Activated naive CD8-positive, alpha-beta T cell treated with anti-CD3 and anti-CD28 coated beads for 36 hours (primary cell): ENCODE measurements around the gene LGALS7. TPM values are rescaled to one million over a fixed set of nuclear protein-coding genes. Genes with fewer than 3 reads are reported as not detected.
"Not testable (repeated sequence)": the region's sequence is repeated elsewhere in the genome, so short reads cannot be mapped to it uniquely, and the experiment has no call there.

Source experiments
- DNase-seq: peaks from one replicate; pipeline ENCODE4 v3.0.0; 2021
- H3K27ac Mint-ChIP-seq: one replicate; pipeline ENCODE4 v1.8.0; 2022; ENCODE audit warnings: mild to moderate bottlenecking, moderate library complexity, mixed read lengths
- H3K27me3 Mint-ChIP-seq: one replicate; pipeline ENCODE4 v1.8.0; 2022; ENCODE audit warnings: mild to moderate bottlenecking, mixed read lengths
- H3K36me3 Mint-ChIP-seq: one replicate; pipeline ENCODE4 v1.8.0; 2021; ENCODE audit warnings: mild to moderate bottlenecking, mixed read lengths
- H3K4me1 Mint-ChIP-seq: one replicate; pipeline ENCODE4 v1.8.0; 2021; ENCODE audit warnings: mixed read lengths
- H3K4me3 Mint-ChIP-seq: one replicate; pipeline ENCODE4 v1.8.0; 2022; ENCODE audit warnings: mild to moderate bottlenecking, moderate library complexity, mixed read lengths
- H3K9me3 Mint-ChIP-seq: one replicate; pipeline ENCODE4 v1.8.0; 2022; ENCODE audit warnings: mixed read lengths
- total RNA-seq, 2 experiments: library from RNA; stranded (reverse); gene quantifications; one replicate each; pipeline ENCODE4 v1.2.3, GENCODE V29; 2021

LGALS7 gene
- total RNA-seq, 2 experiments from 2014 or later: not detected

DNA sequence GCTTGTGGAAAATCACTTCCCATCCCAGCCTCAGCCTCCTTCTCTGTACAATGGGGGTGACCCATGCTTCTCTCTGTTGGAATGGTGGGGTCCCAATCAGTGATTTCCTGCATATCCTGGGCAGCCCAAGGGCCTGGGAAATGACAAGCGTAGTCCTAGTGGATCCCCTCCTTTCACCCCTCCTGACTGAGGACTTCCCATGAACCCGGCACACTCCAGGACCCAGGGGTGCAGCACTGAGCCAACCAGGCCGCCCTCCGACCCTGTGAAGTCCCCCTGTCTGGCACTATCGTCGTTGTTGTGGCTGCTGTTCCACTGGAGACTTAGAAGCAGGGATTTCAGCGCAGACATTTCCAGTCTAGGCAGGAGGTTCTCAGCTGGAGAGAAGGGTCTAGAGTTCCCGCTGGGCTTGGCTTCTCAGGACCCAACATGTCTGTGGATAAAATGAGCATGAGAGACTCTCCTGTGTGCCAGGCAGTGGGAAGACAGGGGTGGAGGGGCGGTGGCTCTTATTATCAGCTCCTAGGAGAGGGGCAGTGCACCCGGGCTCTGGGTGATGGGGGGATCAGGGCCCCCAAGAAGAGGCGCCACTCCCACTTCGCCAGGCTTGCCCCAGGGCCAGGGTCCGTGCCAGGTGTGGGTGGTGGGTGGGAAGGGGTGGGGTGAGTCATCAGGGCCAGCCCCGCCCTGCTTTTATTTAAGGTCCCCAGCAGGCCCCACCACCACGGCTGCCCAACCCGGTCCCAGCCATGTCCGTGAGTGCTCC, 15.3 kb upstream of the LGALS7 start, which contains the start of gene LGALS7B:
Gene LGALS7B (plus strand): TSS at position 723 of the 766 bp plus-strand sequence. CDS start 27 bp downstream, at position 750.
- H3K36me3 Mint-ChIP-seq: no peaks in the 10 kb centered on the region
- H3K4me1 Mint-ChIP-seq: peaks cover 3% of the 10 kb centered on the region
- no peaks in the 10 kb centered on the region for H3K27me3 Mint-ChIP-seq
- no peak within 1 kb of the TSS for H3K27ac Mint-ChIP-seq
- no peak for DNase-seq
- H3K4me3 Mint-ChIP-seq: no peak within 1 kb of the TSS
- no peaks in the 10 kb centered on the region for H3K9me3 Mint-ChIP-seq

- H3K4me1 Mint-ChIP-seq: no peaks in the 10 kb centered on the region
- H3K27me3 Mint-ChIP-seq: no peaks in the 10 kb centered on the region
- H3K4me3 Mint-ChIP-seq: no peak overlapping the region
- no peaks in the 10 kb centered on the region for H3K9me3 Mint-ChIP-seq
- no peak overlapping the region for H3K27ac Mint-ChIP-seq
- H3K36me3 Mint-ChIP-seq: no peaks in the 10 kb centered on the region
- DNase-seq: no peak
Observed at GRCh38 chr19:38786572-38787265, 13.4 kb upstream of the LGALS7 start.

DNA sequence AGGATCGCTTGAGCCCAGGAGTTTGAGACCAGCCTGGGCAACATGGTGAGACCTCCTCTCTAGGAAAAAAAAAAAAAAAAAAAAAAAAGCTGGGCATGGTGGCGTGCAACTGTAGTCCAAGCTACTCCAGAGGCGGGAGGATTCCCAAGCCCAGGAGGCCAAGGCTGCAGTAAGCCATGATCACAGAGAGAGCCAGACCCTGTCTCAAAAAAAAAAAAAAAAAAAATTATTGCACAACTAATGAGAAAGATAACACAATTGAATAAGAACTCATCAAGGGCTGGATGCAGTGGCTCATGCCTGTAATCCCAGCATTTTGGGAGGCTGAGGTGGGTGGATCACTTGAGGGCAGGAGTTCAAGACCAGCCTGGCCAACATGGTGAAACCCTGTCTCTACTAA, 12.7 kb upstream of the LGALS7 start:
- not testable (repeated sequence) for H3K4me3 Mint-ChIP-seq, DNase-seq, H3K4me1 Mint-ChIP-seq, H3K27ac Mint-ChIP-seq, H3K9me3 Mint-ChIP-seq, H3K27me3 Mint-ChIP-seq, H3K36me3 Mint-ChIP-seq

- Mint-ChIP-seq H3K9me3 (no peaks in the 10 kb centered on the region), H3K36me3 (no peaks in the 10 kb centered on the region), H3K4me3 (no peak overlapping the region), H3K27me3 (no peaks in the 10 kb centered on the region), H3K27ac (no peak overlapping the region), H3K4me1 (no peaks in the 10 kb centered on the region)
- no peak for DNase-seq
Observed at GRCh38 chr19:38785187-38785699, 11.9 kb upstream of the LGALS7 start.

DNA sequence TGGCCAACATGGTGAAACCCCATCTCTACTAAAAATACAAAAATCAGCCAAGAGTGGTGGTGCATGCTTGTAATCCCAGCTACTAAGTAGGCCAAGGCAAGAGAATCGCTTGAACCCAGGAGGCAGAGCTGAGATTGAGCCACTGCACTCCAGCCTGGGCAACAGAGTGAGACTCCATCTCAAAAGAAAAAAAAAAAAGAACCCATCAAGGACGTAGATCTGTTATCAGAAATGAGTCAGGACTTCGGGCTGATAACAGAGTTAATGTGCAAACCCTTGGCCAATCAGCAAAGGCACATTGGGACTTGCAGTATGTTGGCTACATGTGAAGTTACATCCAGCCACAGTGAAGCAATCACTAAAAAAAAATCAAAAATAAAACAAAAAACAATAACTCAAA, 10.9 kb upstream of the LGALS7 start:
- H3K4me1 Mint-ChIP-seq: no peaks in the 10 kb centered on the region
- H3K36me3 Mint-ChIP-seq: no peaks in the 10 kb centered on the region
- no peak overlapping the region for H3K27ac Mint-ChIP-seq
- no peak overlapping the region for H3K4me3 Mint-ChIP-seq
- H3K9me3 Mint-ChIP-seq: no peaks in the 10 kb centered on the region
- no peak for DNase-seq
- no peaks in the 10 kb centered on the region for H3K27me3 Mint-ChIP-seq

DNA sequence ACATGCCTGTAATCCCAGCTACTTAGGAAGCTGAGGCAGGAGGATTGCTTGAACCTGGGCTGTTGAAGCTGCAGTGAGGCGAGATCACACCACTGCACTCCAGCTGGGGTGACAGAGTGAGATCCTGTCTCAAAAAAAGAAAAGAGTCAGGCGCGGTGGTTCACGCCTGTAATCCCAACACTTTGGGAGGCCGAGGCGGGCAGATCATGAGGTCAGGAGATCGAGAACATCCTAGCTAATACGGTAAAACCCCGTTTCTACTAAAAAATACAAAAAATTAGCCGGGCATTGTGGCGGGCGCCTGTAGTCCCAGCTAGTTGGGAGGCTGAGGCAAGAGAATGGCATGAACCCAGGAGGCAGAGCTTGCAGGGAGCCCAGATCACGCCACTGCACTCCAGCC, 8.9 kb upstream of the LGALS7 start:
- H3K4me1 Mint-ChIP-seq, H3K36me3 Mint-ChIP-seq, H3K9me3 Mint-ChIP-seq, DNase-seq, H3K27me3 Mint-ChIP-seq, H3K27ac Mint-ChIP-seq, H3K4me3 Mint-ChIP-seq: not testable (repeated sequence)

- Mint-ChIP-seq H3K4me1 (no peaks in the 10 kb centered on the region), H3K36me3 (no peaks in the 10 kb centered on the region), H3K4me3 (no peak overlapping the region), H3K9me3 (no peaks in the 10 kb centered on the region), H3K27ac (no peak overlapping the region), H3K27me3 (no peaks in the 10 kb centered on the region)
- no peak for DNase-seq
Observed at GRCh38 chr19:38781058-38781457, 7.7 kb upstream of the LGALS7 start.

DNA sequence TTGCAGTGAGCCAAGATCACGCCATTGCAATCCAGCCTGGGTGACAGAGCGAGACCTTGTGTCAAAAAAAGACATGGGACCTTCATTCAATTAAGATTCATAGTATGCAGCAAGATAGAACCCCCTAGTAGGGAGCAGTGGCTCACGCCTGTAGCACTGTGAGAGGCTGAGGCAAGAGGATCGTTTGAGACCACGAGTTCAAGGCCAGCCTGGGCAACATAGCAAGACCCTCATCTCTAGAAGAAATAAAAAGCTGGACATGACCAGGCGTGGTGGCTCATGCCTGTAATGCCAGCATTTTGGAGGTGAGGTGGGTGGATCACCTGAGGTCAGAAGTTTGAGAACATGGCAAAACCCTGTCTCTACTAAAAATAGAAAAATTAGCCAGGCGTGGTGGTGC, 7.1 kb upstream of the LGALS7 start:
- no peak for DNase-seq
- H3K36me3 Mint-ChIP-seq: no peaks in the 10 kb centered on the region
- H3K4me3 Mint-ChIP-seq: no peak overlapping the region
- H3K9me3 Mint-ChIP-seq: no peaks in the 10 kb centered on the region
- no peaks in the 10 kb centered on the region for H3K27me3 Mint-ChIP-seq
- no peaks in the 10 kb centered on the region for H3K4me1 Mint-ChIP-seq
- no peak overlapping the region for H3K27ac Mint-ChIP-seq

DNA sequence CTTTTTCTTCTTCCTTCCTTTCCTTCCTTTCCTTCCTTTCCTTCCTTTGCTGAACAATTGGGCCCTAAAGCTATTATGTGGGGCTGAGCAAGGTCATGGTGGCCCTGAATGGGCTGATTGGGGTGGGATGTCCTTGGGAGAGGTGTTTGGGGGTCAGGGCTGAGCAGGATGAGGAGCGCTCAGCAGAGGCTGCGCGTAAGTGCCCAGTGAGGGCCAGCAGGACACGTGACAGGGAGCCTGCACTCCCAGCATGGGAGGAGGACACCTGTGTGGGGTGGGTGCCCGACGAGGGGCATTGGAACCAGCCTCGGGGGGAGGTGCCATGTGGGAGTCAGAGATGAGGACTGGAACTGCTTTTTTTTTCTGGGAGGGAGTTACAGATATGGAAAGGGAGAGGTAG, 5.4 kb upstream of the LGALS7 start:
- no peaks in the 10 kb centered on the region for H3K36me3 Mint-ChIP-seq
- no peak overlapping the region for H3K27ac Mint-ChIP-seq
- H3K9me3 Mint-ChIP-seq: no peaks in the 10 kb centered on the region
- no peaks in the 10 kb centered on the region for H3K27me3 Mint-ChIP-seq
- H3K4me3 Mint-ChIP-seq: no peak overlapping the region
- DNase-seq: no peak
- no peaks in the 10 kb centered on the region for H3K4me1 Mint-ChIP-seq

DNA sequence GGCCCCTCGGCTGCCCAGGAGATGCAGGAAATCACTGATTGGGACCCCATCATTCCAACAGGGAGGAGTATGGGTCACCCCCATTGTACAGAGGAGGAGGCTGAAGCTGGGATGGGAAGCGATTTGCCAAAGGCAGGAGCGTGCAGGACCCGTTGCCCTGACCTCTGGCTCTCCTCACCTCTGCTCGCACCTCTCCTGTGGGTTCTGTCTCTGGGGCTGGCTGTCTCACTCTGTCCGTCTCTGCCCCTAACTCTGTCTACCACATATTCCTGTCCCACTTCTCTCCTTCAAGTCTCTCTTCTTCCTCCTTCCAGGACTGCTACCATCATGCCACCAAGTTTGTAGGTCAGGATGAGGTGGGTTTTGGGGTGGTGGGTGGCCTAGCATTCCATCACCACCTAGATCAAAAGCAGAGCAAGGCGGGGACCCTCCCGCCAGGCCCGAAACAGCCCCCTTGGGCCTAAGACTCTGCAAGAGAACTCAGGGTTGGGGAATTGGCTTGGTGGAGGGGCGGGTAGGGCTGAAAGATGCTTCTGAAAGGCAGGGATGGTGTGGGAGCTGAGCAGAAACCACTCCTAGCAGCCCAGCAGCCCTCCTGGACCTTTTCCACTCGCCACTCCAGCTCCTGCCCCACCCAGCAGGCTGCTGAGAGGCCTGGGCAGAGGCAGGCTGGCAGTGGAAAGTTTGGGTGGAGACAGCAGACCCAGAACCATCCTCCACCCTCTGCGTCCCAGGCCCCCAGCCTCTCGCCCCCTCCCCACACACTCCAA, 1.0 kb upstream of the LGALS7 start:
- peaks cover 3% of the 10 kb centered on the region for H3K4me1 Mint-ChIP-seq
- H3K4me3 Mint-ChIP-seq: no peak overlapping the region
- no peaks in the 10 kb centered on the region for H3K27me3 Mint-ChIP-seq
- no peaks in the 10 kb centered on the region for H3K9me3 Mint-ChIP-seq
- no peak for DNase-seq
- H3K27ac Mint-ChIP-seq: no peak overlapping the region
- H3K36me3 Mint-ChIP-seq: no peaks in the 10 kb centered on the region

GRCh38 chr19:38771569-38771968, 1.7 kb downstream of the LGALS7 start:
- H3K9me3 Mint-ChIP-seq, H3K27ac Mint-ChIP-seq, H3K4me3 Mint-ChIP-seq: not testable (repeated sequence)

DNA sequence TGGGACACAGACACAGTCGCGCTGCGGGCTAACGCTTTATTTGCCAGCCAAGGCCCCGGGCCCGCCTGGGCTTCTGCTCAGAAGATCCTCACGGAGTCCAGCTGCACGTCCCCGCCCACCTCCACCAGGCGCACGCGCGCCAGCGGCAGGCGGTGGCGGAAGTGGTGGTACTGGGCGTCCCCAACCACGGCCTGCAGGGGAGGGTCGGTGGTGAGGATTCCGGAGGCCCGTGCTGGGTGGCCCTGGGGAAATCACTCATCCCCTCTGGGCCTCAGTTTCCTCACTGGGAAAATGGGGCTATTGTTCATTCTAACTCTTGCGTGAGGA, 2.4 kb downstream of the LGALS7 start:
- not testable (repeated sequence) for H3K4me1 Mint-ChIP-seq, DNase-seq, H3K27me3 Mint-ChIP-seq, H3K36me3 Mint-ChIP-seq, H3K27ac Mint-ChIP-seq, H3K4me3 Mint-ChIP-seq, H3K9me3 Mint-ChIP-seq

More at GRCh38 chr19:38771569-38771968, 1.7 kb downstream of the LGALS7 start:
- not testable (repeated sequence) for H3K36me3 Mint-ChIP-seq, H3K4me1 Mint-ChIP-seq, DNase-seq, H3K27me3 Mint-ChIP-seq

DNA sequence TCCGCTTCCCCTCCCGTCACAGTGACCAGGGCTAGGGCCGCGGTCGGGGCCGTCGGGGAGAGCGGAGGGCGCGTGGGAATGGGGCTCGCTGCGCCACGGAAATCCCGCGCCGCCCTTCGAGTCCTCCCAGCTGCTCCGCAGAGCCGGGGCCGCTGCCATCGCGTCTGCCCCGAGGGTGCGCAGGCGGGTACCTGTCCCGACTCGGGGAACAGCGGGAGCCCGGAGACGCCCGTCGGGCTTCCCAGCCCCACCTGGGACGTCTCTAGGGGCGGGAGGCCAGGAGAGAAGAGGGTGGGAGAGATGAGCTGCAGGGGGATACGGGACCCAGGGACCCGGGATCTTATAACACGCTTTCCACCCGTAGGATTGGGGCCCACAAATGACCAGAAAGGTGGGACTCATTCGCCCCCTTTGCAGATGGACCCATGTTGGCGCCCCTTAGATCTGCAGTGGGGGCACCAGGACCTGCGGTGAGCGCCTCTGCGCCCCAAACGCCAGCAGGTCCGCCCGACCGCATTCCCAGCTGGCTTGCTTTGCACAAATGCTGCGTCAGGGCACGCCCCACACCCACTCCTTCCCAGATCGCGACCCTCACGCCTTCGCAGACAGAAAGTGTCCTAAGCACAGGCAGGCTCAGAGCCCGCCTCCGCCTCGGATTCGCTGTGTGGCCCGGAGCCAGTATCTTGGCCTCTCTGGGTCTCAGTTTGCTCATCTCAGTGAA, 2.9 kb downstream of the LGALS7 start:
- H3K27ac Mint-ChIP-seq: not testable (repeated sequence)

GRCh38 chr19:38769635-38770211, 3.6 kb downstream of the LGALS7 start:
- Mint-ChIP-seq H3K27ac (no peak overlapping the region), H3K9me3 (no peaks in the 10 kb centered on the region), H3K4me3 (peak overlapping the region; percentile 29), H3K27me3 (no peaks in the 10 kb centered on the region), H3K36me3 (no peaks in the 10 kb centered on the region), H3K4me1 (peaks cover 3% of the 10 kb centered on the region)
- DNase-seq: peak; percentile 85

More for the DNA sequence above, 2.9 kb downstream of the LGALS7 start:
- H3K4me3 Mint-ChIP-seq, H3K36me3 Mint-ChIP-seq, H3K9me3 Mint-ChIP-seq, DNase-seq, H3K4me1 Mint-ChIP-seq, H3K27me3 Mint-ChIP-seq: not testable (repeated sequence)
